SK-N-SH treated with all-trans-retinoic acid at 6 μM for 48 hours (cell line): ENCODE measurements around the gene DOCK4.

ENCODE experiments used
- ARNTL ChIP-seq: fragments of 450-650 bp; formaldehyde crosslinking; IDR thresholded peaks from 2 replicates; pipeline ENCODE4 v1.5.0; 2020; ENCODE audit warnings: low read depth, mild to moderate bottlenecking, moderate library complexity, borderline replicate concordance
- CREB5 ChIP-seq: fragments of 250-450 bp; sonication (Bioruptor Pico); IDR thresholded peaks from 2 replicates; pipeline ENCODE4 v1.5.1; 2020; ENCODE audit warnings: low read depth, mild to moderate bottlenecking, moderate library complexity
- CSDC2 ChIP-seq: fragments of 250-450 bp; sonication (Bioruptor Pico); IDR thresholded peaks from 2 replicates; pipeline ENCODE4 v1.5.0; 2020; ENCODE audit warnings: mild to moderate bottlenecking, moderate library complexity
- ISL1 ChIP-seq: fragments of 250-450 bp; sonication (Bioruptor Pico); IDR thresholded peaks from 2 replicates; pipeline ENCODE4 v2.1.2; 2022; ENCODE audit warnings: mild to moderate bottlenecking, moderate library complexity
- OSR1 ChIP-seq: fragments of 250-450 bp; sonication (Bioruptor Pico); IDR thresholded peaks from 2 replicates; pipeline ENCODE4 v1.8.0; 2022; ENCODE audit warnings: moderate library complexity, mild to moderate bottlenecking, inconsistent platforms
- SNAI2 ChIP-seq: fragments of 250-450 bp; sonication (Bioruptor Pico); IDR thresholded peaks from 2 replicates; pipeline ENCODE4 v1.5.0; 2020; ENCODE audit warnings: mild to moderate bottlenecking, moderate library complexity
- TSHZ2 ChIP-seq: fragments of 250-450 bp; sonication (Bioruptor Pico); IDR thresholded peaks from 2 replicates; pipeline ENCODE4 v1.5.0; 2020; ENCODE audit warnings: mild to moderate bottlenecking, moderate library complexity
- ZFP3 ChIP-seq: fragments of 250-450 bp; sonication (Bioruptor Pico); IDR thresholded peaks from 2 replicates; pipeline ENCODE4 v1.5.0; 2020; ENCODE audit warnings: mild to moderate bottlenecking, moderate library complexity

GRCh38 chr7:112110175-112110574 is 96.0 kb downstream of the DOCK4 start:
- TF ChIP-seq OSR1 (no peak), ZFP3 (CRISPR knock-in tag) (no peak), ARNTL (CRISPR knock-in tag) (no peak), SNAI2 (CRISPR knock-in tag) (no peak), CREB5 (no peak), TSHZ2 (CRISPR knock-in tag) (no peak), CSDC2 (CRISPR knock-in tag) (no peak), ISL1 (CRISPR knock-in tag) (no peak)
